ENCODE data around the gene ADCK2. TPM values are rescaled to one million over a fixed set of nuclear protein-coding genes. Genes with fewer than 3 reads are reported as not detected.
"Not testable (repeated sequence)": the region's sequence is repeated elsewhere in the genome, so short reads cannot be mapped to it uniquely, and the experiment has no call there.

ADCK2 gene
- total RNA-seq, 1 donor from 2014 or later: 13.9 TPM

DNA sequence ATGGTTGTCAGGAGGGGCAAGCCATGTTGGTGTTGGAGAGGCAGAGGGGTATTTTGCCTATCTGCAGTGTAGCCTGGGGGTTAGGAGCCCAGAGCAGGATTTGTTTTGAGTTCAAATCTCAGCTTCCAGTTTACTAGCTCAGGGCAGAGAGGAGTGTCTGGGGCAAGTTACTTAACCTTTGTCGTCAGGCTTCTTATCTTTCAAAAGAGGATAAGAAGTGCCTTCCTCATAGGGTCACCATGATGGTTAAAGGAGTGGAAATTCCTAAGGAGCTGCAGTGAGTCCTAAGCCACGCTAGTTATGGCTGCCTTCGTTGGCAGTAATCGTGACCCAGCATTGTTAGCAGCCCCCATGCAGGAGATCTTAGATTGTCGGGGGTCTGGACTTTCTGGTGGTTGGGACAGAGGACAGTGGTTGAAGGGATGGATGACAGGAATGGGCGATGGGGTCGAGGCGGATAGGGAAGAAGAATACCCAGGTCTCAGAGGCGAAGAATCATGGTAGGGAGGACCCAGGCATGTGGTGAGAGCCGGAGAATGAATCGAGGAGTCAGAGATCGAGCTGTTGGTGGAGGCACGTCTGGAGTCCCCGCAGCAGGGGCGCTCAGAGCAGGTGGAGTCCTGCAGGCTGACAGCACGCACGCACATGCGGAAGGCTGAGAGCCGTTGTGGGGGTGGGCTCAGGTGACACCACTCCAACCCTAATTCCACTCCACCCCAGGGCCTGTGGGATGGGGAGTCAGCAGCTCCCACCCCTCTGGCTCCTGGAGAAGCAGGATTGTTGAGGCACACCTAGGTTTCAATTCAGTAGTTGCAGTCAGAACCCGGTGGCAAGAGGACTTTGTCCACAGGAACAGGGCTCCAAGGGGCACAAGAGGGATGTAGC lies 11.6 kb downstream of the ADCK2 start:
- no peak for ATAC-seq
- no peak for DNase-seq (ENCODE audit: low spot score)
- intact Hi-C loops (cut with DNase I): no loop called here

DNA sequence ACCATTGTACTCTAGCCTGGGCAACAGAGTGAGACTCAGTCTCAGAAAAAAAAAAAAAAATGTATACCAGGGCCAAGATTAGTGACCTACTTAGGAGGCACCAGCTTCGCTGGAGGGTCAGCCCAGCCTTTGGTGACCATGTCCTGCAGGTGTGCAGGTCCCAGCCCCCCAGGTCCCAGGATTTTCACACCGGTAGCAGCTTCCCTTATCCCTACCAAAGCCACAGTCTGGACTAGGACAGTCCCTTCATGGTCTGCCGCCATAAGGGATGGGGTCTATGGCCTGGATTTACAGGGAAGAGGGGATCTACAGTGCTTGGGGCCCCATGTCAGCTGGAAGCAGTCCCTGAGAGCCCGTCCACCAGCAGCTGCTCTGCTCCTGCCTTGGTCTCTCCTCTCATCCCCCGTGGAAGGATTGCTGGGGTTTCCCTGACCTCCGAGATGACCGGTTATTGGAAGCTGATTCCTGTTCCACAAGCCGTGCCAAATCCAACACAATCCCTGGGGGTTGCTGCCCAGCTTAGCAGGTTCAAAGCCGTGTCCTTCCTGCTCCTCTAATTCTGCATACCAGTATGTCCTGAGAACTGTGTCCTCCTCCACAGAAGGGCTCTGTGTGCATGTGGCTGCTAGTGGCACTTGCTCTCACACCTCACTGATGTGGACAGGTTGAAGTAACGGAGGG lies 12.8 kb downstream of the ADCK2 start:
- ATAC-seq (no peak), DNase-seq (ENCODE audit: low spot score) (no peak)
- intact Hi-C loops (cut with DNase I): no loop called here

DNA sequence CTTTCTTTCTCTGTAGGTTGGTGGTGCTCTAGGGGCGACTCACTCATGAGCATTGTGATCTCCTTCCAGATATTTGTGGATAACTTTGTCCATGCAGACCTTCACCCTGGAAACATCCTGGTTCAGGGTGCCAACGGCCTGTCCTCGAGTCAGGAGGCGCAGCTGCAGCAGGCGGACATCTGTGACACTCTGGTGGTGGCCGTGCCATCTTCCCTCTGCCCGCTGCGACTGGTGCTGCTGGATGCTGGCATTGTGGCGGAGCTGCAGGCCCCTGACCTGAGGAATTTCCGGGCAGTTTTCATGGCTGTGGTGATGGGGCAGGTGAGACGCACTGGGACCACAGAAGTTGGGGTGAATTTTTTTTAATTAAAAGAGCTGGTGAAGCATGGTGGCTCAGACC lies 14.2 kb downstream of the ADCK2 start:
- DNase-seq (ENCODE audit: low spot score): no peak
- ATAC-seq: no peak
- intact Hi-C loops (cut with DNase I): no loop called here

DNA sequence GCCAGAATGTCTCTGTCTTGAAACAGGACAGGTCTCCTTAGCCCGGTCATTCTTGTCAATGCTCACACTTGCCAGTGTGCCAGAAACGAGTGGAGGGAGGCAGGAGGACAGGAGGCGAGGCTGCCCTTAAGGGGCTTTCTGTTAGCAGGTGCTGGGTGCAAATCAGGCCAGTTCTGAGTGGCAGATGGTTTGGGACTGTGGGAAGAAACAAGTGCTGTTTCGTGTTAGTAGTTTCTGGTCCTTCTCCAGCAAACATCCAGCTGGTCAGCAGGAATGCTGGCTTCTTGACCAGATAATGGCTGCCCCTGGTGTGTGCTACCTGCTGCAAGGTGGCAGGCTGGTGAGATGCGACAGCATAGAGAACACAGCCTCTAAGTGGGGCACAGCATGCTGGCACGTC lies 15.6 kb downstream of the ADCK2 start:
- ATAC-seq (no peak), DNase-seq (ENCODE audit: low spot score) (no peak)
- intact Hi-C loops (cut with DNase I): no loop called here

DNA sequence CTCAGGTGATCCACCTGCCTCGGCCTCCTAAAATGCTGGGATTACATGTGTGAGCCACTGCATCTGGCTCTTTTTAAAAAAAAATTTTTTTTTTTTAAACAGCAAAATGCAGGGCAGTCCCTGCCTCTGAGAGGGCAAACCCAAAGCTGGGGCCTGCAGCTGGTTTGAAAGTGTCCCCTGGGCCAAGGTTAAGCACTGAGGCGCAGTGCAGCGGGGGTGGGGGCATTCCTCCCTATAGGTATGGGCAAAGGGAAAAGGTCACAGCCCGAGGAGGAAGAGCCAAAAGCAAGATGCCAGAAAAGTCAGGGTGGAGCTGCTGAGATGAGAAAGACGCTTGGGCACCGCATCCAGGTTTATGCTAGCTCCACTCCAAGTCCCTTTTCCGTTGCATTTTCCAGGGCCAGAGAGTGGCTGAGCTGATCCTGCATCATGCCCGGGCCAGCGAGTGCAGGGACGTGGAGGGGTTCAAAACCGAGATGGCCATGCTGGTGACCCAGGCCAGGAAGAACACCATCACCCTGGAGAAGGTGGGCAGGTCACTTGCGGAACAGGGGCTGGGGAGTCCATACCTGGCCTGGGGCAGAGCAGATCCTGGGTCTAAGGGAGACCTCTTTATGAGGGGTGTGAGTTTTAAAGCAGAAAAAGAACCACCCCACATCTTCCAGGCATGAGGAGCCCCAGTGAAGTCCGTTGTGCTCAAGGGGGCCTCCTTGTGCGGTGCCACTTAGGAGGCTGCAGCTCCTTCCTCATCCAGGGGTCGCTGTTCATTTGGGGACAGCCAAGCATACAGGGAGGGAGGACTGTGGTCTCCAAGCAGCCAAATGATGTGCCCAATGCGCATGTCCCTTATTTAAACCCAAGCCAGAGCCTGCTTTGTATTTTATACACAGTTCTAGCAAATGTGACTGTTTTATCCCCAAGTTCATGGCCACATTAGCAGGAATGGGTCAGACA lies 16.7 kb downstream of the ADCK2 start:
- intact Hi-C loops (cut with DNase I): no loop called here
- ATAC-seq (no peak), DNase-seq (ENCODE audit: low spot score) (no peak)

DNA sequence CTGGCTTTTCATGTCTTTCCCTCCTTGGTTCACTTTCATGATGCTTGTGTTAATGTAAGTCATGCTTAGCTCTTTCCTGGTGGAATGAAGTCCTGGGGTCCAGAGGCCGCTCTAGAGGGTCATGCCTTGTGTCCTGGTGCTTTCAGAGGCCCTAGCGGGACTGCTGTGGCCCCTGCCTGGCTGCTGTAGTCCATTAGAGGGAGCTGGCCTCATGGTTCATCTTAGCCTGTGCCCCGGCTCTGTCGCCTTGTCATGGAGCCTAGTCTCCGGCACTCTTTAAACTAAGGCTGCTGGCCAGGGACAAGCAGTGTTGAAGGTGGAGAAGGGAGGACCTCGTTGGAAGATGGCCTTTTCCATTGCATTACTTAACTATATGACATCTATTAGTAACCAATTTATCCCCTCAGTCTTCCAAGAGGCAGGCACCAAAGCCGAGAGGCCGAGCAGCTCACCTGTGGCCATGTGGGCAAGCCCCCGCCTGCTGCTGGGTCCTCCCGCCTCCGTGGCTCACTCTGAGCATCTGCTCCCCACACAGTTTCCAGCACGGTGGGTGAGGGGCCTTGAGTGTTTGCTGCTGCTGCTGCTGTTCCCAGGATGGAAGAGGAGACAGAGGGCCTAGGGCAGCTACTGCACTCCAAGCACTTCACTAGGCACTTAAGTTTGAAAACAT lies 18.8 kb downstream of the ADCK2 start:
- DNase-seq (ENCODE audit: low spot score): no peak
- intact Hi-C loops (cut with DNase I): no loop called here
- no peak for ATAC-seq

DNA sequence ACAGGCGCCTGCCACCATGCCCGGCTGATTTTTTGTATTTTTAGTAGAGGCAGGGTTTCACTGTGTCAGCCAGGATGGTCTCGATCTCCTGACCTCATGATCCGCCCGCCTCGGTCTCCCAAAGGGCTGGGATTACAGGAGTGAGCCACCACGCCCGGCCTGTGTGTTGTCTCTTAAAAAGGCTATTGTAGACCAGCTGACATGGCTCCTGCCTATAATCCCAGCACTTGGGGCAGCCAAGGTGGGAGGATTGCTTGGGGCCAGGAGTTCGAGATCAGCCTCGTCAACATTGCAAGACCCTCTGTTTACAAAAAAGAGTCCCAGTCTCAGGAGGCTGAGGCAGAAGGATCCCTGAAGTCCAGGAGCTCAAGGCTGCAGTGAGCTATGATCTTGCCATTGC lies 21.1 kb downstream of the ADCK2 start:
- ATAC-seq; DNase-seq (ENCODE audit: low spot score); intact Hi-C loops (cut with DNase I): not testable (repeated sequence)

DNA sequence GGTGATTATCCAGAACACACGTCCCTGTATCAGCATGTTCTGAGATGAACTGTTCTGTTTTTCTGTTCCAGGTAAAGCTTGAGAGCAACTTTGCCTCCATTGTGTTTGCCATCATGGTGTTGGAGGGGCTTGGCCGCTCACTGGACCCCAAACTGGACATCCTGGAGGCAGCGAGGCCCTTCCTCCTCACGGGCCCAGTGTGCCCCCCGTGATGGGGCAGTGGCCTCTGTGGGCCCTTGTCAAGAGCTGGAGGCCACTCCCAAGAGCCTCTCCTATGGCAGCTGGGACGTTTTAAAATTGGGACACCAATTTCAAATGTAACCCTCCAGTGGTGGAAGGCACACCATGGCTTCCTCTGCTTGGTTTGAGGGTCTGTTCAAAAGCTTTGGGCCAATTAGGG lies 21.8 kb downstream of the ADCK2 start:
- intact Hi-C loops (cut with DNase I): no loop called here
- no peak for ATAC-seq

DNA sequence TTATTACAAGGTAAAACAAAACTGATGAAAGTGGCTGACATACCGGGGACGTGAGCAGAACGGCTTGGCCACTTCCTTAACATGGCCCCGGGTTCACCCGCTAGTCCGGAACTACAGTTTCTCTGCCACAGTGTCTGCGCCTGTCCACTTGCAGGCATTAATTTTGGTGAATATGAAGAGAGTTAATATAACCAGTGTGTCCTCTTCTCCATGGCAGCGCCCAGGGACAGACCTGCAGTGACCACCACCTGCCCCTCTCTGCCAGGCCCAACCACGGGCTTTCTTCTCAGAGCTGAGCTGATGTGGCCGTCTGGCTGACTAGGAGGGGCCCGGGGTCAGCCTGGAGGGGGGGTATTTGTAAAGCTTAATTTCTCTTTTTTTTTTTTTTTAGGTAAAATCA lies 22.6 kb downstream of the ADCK2 start:
- intact Hi-C loops (cut with DNase I): no loop called here
- ATAC-seq: no peak
- DNase-seq (ENCODE audit: low spot score): no peak

More for the DNA sequence above, 21.8 kb downstream of the ADCK2 start:
- no peak for DNase-seq (ENCODE audit: low spot score)

DNA sequence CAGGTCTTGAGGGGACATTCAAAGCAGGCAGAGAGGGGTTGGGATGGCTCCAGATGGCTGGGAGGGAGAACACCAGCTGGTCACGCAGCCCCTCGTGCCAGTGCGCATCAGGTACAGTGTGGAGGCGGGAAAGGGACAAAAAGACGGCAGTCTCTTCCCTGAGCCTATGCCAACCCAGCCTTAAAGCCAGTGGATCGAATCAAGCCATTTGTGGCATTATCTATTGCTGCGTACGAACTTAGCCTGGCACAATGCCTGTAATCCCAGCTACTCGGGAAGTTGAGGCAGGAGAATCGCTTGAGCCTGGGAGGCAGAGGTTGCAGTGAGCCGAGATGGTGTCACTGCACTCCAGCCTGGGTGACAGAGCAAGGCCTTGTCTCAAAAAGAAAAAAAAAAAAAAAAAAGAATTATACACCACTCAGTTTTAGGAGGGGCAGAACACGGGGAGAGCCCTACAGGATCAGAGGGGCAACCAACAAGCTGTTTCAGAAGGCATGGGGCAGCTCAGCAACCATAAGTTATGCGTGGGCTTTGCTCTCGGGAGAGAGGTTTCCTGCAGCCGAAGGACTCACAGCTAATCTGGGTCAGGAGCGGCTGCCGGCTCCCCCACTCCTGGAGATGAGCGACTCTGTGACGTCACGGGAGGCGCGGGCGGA lies 23.4 kb downstream of the ADCK2 start:
- ATAC-seq: no peak
- DNase-seq (ENCODE audit: low spot score): peak; percentile 97

DNA sequence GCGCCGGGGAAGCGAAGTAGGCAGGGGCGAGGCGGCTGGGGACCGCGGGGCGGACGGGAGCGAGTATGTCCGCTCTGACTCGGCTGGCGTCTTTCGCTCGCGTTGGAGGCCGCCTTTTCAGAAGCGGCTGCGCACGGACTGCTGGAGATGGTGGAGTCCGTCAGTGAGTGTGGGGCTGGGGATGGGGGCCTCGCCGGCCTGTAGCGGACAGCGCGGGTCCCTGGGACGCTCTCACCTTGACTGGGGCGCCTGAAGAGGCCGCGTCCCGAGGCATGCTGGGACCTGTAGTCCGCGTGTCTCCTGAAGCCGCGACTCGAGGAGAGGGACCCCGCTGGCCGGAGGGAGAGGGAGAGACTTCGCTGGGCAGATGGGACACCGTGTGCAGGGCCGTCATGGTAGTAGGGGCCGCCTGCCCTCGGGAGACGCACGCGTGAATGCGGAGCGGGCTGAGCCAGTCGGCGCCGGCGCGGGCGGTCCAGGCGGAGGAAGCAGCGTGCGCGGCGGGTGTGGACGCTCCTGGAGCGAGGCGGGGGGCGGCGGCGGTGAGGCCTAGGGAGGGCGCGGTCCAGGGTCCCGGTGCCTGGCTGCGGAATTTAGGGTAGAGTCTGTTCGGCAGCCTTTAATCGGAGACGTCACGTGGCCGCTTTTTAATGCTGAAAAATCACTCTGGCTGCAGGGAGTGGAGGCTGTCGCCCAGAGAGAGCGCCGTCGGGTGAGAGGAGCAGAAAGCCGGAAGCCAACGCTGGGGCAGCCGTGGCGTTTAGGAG lies 24.1 kb downstream of the ADCK2 start, which contains the start of gene NDUFB2:
Gene NDUFB2 (plus strand): TSS at position 29 of the 767 bp plus-strand sequence. CDS start 37 bp downstream, at position 66.
- DNase-seq (ENCODE audit: low spot score): no peak
- intact Hi-C loops (cut with DNase I): no loop called here
- ATAC-seq: peak; percentile 99

More for the DNA sequence above, 23.4 kb downstream of the ADCK2 start:
- intact Hi-C loops (cut with DNase I): no loop called here

DNA sequence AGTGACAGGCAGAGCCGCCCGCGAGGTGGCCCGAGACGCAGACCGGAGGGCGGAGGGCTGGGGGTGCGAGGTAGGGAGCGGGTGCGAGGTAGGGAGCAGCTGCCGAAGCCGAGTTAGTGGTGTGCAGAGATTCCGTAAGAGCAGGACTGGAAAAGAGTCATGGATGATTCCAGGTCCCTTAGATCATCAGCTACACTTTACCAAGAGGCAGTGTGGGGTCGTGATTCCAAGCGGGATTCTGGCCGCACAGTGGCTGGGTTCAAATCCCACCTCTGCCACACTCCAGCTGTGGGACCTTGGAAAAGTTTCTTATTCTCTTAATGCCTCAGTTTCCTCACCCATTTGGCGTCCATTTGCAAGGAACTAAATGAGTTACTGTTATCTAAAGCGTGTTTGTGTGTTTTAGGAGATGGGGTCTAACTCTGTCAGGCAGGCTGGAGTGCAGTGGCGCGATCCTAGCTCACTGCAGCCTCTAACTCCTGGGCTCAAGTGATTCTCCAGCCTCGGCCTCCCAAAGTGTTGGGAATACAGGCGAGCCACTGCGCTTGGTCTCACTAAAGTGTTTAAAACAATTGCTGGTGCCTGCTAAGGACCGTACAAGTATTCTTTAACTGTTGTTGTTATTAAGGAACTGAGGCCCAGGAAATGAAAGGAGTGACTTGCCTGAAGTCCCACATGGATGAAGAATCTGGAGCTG lies 24.9 kb downstream of the ADCK2 start:
- intact Hi-C loops (cut with DNase I): no loop called here
- DNase-seq (ENCODE audit: low spot score): no peak
- no peak for ATAC-seq

DNA sequence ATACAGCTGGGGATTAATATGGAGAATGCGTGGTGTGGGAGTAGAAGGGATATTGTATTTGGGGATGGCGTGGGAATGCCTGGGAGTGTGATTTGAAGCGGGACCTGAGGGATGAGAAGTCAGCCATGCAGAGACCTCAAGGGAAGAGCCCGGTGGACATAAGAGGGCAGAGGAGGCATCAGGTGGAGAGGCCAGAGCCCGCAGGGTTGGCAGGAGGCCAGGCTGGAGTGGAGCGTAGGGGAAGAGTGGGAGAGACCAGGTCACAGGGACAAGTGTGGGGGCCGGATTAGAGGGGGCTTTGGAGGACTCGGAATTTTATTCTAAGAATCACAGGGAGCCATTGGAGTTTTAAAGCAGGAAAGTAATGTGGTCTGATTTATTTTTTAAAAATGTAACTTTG lies 25.7 kb downstream of the ADCK2 start:
- DNase-seq (ENCODE audit: low spot score) (no peak), ATAC-seq (no peak)
- intact Hi-C loops (cut with DNase I): no loop called here

DNA sequence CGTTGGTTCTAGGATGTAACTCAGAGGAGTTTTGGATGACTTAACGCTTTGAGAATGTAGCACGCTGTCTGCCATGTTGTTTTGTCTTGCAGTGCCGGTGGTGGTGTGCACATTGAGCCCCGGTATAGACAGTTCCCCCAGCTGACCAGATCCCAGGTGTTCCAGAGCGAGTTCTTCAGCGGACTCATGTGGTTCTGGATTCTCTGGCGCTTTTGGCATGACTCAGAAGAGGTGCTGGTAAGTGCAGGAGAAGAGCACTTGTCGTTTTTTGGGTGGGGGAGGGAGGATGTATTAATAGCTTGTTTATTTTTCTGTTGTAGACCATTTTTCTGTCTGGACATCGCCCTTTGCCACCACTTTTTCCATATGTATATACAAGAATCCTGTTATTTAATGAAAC lies 30.0 kb downstream of the ADCK2 start:
- DNase-seq (ENCODE audit: low spot score): no peak
- intact Hi-C loops (cut with DNase I): no loop called here
- no peak for ATAC-seq

DNA sequence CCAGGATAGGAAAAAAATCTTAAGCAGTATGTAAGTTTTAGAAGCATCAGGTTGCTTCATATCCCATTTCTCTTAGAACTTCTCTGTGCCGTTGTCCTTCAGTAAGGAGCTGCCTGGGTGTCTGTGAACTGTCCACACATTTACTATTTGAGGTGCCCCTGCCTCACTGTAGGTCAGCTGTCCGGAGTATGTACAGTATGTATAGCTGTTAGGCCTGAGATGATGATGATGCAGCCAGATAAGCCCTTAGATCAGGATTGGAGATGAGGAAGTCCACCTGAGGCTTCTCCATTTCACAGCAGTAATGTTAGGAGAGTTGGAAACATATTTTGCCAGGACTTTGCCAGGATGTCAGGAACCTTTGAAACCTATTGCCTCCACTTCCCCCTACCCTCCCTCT lies 31.5 kb downstream of the ADCK2 start:
- DNase-seq (ENCODE audit: low spot score) (no peak), ATAC-seq (no peak)
- intact Hi-C loops (cut with DNase I): no loop called here

DNA sequence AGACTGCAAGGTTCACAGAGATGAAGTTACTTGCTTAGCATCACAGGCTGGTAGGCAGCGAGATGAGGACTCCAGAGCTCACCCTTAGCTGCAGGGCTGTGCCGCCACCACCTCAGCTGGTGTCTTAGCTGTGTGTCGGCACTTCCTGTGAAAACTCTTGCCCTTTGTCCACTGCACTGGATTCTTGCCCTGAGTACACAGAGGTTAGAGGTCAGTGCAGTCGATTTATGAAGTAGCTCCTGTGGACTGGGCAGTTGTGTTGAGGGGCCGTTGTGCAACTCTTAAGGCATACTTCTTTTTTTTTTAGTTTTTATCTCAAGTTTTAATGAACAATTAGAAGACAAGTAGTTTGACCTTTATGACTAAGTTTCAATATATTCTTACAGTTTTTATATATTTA lies 34.4 kb downstream of the ADCK2 start:
- DNase-seq (ENCODE audit: low spot score) (no peak), ATAC-seq (no peak)
- intact Hi-C loops (cut with DNase I): no loop called here

DNA sequence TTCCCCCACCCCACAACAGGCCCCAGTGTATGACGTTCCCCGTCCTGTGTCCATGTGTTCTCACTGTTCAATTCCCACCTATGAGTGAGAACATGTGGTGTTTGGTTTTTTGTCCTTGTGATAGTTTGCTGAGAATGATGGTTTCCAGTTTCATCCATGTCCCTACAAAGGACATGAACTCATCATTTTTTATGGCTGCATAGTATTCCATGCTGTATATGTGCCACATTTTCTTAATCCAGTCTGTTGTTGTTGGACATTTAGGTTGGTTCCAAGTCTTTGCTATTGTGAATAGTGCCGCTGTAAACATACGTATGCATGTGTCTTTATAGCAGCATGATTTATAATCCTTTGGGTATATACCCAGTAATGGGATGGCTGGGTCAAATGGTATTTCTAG lies 36.0 kb downstream of the ADCK2 start:
- intact Hi-C loops (cut with DNase I); ATAC-seq: not testable (repeated sequence)

More for the DNA sequence above, 36.0 kb downstream of the ADCK2 start:
- DNase-seq (ENCODE audit: low spot score): not testable (repeated sequence)

Measured in sciatic nerve (tissue), 2 donors.